Activated CD4-positive, alpha-beta T cell treated with anti-CD3 and anti-CD28 coated beads, Interleukin-2, amount 10 ng/mL, durations not matched to agents 24 days and 14 days (primary cell): ENCODE results near the gene SMPDL3A. TPM values are rescaled to one million over a fixed set of nuclear protein-coding genes. Genes with fewer than 3 reads are reported as not detected.
A peak's percentile ranks its signal among the peaks of the same experiment; 100 is the strongest.

Source experiments
- DNase-seq: peaks from one replicate; pipeline ENCODE4 v3.0.0; 2022
- H3K27ac Mint-ChIP-seq: one replicate; pipeline ENCODE4 v1.8.0; 2022; ENCODE audit warnings: mild to moderate bottlenecking, mixed read lengths
- H3K27me3 Mint-ChIP-seq: one replicate; pipeline ENCODE4 v1.8.0; 2022; ENCODE audit warnings: mixed read lengths
- H3K36me3 Mint-ChIP-seq: one replicate; pipeline ENCODE4 v1.8.0; 2022; ENCODE audit warnings: low read depth, mild to moderate bottlenecking, mixed read lengths
- H3K4me1 Mint-ChIP-seq: one replicate; pipeline ENCODE4 v1.8.0; 2021; ENCODE audit warnings: mixed read lengths
- H3K4me3 Mint-ChIP-seq: one replicate; pipeline ENCODE4 v1.8.0; 2022; ENCODE audit warnings: mild to moderate bottlenecking, moderate library complexity, mixed read lengths
- H3K9me3 Mint-ChIP-seq: one replicate; pipeline ENCODE4 v1.8.0; 2021; ENCODE audit warnings: mixed read lengths
- intact Hi-C: fragments of 100-400 bp; cut with micrococcal nuclease; formaldehyde crosslinking; loops from one replicate; pipeline ENCODE4 v1.15.1; 2023
- total RNA-seq: library from RNA; stranded (reverse); gene quantifications from 2 replicates; pipeline ENCODE4 v1.2.3, GENCODE V29; 2022

The SMPDL3A gene
- total RNA-seq, 1 donor from 2014 or later = 0.42 TPM

DNA sequence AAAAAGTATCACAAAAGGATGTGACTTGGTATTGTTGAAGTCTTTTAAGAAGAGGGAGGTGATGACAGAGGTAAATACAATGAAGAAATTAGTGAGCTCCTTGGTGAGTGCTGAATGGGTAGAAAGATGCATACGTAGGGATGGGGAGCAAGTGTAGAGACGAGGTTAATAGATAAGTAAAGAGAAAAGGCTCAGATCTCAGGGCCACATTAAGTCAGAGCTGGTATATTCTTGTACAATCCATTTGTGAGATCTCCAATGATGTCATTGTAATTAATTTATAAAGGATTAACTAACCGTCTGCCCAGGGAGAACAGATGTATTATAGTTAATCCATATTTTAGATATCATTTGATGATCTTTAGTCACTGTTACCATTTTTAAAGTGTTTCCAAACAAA lies 43.4 kb downstream of the SMPDL3A start:
- Mint-ChIP-seq H3K4me3 (no peak overlapping the region), H3K27me3 (peaks cover 10% of the 10 kb centered on the region), H3K36me3 (no peaks in the 10 kb centered on the region), H3K27ac (no peak overlapping the region), H3K4me1 (no peaks in the 10 kb centered on the region), H3K9me3 (no peaks in the 10 kb centered on the region)
- peak; percentile 11 for DNase-seq
- intact Hi-C loops = no loop called here

DNA sequence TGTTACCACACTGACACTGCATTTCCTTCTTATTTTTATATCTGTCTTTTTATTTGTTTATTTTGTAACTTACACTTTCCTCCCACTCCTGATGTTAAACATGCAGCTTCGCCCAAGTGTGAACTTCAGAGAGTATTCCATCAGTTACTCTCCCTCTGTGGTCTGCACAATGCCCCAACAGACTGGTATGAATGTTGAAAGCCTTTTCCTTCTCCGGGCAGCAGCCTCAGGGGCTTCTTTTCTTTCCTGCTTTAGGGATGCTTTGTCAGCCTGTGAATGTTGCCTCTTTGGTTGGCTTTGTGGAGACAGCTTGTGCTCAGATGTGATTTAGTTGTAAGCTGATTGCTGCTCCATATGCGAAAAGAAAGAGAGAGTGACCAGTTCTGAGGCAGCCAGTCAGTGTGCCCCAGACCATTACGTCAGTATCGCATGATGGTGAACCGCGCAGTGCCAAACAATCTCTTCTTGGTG lies 44.0 kb downstream of the SMPDL3A start:
- Mint-ChIP-seq H3K4me3 (no peak overlapping the region), H3K4me1 (no peaks in the 10 kb centered on the region), H3K27ac (no peak overlapping the region), H3K27me3 (peaks cover 10% of the 10 kb centered on the region), H3K9me3 (no peaks in the 10 kb centered on the region), H3K36me3 (no peaks in the 10 kb centered on the region)
- DNase-seq = no peak
- intact Hi-C loops = no loop called here

DNA sequence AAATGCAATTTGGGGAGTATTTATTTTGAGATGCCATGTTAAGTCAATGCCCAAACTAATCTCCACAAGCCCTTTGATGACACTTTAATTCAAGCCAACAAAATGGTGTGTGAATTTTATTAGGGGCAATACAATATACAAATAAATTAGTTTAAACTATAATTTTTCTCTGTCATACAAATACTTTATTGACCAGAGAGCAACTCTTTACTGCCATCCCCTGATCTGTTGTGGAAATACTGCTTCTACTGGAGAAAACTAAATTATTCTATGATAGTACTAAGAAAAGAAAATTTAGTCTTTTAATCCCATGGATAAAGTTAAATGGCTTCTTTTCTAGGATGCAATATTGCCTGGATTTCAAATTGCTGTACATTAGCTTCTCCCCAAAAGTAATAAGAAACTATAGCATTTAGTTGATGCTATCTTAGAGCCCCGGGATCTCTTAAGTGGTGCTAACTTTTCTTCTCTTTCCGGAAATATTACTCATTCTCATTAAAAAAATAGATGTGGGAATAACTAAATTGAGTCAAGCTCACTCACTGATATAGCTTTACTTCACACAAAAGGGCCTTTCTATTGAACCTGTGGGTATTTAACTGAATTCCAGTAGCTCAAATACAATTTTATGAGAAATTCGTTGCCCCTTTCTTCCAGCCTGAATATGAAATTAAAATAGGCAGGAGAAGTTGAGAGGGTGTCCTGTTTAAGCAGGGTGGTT lies 49.2 kb downstream of the SMPDL3A start:
- H3K4me1 Mint-ChIP-seq = no peaks in the 10 kb centered on the region
- no peaks in the 10 kb centered on the region for H3K36me3 Mint-ChIP-seq
- no peaks in the 10 kb centered on the region for H3K9me3 Mint-ChIP-seq
- H3K27me3 Mint-ChIP-seq = peaks cover 5% of the 10 kb centered on the region
- H3K27ac Mint-ChIP-seq = no peak overlapping the region
- no peak for DNase-seq
- no peak overlapping the region for H3K4me3 Mint-ChIP-seq
- intact Hi-C loops = loop anchor here (2.0 to 5.0 kb wide), 2 partner anchors 49 to 346 kb away; partner anchors contain the start of gene SMPDL3A

DNA sequence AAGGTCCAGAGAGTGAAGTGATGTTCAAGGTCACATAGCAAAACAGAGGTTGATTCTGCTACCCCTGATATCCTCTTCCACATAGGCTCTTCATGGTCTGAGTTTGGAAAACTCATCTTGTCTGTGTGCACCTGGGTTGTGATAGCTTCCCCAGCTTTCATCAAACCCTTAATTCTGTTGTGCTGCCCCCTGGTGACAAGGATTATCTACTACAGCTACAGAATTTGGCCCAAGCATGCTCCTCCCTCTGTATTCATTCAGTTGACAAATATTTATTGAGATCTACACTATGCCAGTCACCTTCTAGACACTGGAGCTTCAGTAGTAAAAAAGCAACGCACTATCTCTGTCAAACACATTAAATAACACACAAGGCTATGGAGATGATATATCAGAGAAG lies 50.4 kb downstream of the SMPDL3A start:
- Mint-ChIP-seq H3K4me1 (no peaks in the 10 kb centered on the region), H3K36me3 (no peaks in the 10 kb centered on the region), H3K27me3 (peaks cover 5% of the 10 kb centered on the region)

DNA sequence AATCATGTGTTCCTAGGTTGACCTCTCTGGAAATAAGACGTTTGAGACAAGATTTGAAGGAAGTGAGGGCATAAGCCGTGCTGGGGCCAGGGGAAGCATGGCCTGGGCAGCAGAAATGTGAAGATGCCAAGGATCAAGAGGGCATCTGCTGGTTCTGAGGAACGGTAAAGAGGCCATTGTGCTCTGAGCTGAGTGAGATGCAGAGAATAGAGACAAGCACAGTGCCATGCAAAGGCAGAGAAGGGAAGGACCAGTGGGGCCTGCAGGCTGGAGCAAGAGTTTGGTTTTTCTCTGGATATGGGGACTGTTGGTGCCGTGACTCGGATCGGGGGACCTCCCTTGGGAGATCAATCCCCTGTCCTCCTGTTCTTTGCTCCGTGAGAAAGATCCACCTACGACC lies 50.8 kb downstream of the SMPDL3A start:
- no peak overlapping the region for H3K27ac Mint-ChIP-seq
- no peak for DNase-seq
- no peaks in the 10 kb centered on the region for H3K9me3 Mint-ChIP-seq
- peaks cover 4% of the 10 kb centered on the region for H3K27me3 Mint-ChIP-seq
- H3K36me3 Mint-ChIP-seq = no peaks in the 10 kb centered on the region
- H3K4me3 Mint-ChIP-seq = no peak overlapping the region
- H3K4me1 Mint-ChIP-seq = no peaks in the 10 kb centered on the region
- intact Hi-C loops = loop anchor here (1.0 to 5.0 kb wide), 4 partner anchors 51 to 348 kb away; partner anchors contain the start of gene SMPDL3A

More for the DNA sequence above, 50.4 kb downstream of the SMPDL3A start:
- Mint-ChIP-seq H3K27ac (no peak overlapping the region), H3K4me3 (no peak overlapping the region), H3K9me3 (no peaks in the 10 kb centered on the region)
- intact Hi-C loops = loop anchor here (1.0 to 5.0 kb wide), 4 partner anchors 51 to 347 kb away; partner anchors contain the start of gene SMPDL3A
- peak; percentile 87 for DNase-seq

DNA sequence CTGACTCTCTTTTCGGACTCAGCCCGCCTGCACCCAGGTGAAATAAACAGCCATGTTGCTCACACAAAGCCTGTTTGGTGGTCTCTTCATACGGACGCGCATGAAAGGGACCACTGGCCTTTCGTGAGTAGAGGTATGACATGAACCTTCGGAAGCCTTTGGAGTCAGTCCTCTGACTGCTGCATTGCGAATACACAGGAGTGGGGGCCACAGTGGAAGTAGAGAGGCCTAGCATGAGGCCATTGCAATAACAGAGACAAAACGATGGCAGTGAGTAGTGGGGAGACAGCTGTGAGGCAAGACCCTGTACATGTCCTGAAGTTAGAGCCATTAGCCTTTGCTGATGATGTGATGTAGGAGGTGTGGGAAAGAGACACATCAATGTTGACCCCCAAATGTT lies 56.4 kb downstream of the SMPDL3A start:
- Mint-ChIP-seq H3K27me3 (no peaks in the 10 kb centered on the region), H3K4me1 (no peaks in the 10 kb centered on the region), H3K4me3 (no peak overlapping the region), H3K9me3 (no peaks in the 10 kb centered on the region), H3K36me3 (no peaks in the 10 kb centered on the region), H3K27ac (no peak overlapping the region)
- intact Hi-C loops = no loop called here
- no peak for DNase-seq

DNA sequence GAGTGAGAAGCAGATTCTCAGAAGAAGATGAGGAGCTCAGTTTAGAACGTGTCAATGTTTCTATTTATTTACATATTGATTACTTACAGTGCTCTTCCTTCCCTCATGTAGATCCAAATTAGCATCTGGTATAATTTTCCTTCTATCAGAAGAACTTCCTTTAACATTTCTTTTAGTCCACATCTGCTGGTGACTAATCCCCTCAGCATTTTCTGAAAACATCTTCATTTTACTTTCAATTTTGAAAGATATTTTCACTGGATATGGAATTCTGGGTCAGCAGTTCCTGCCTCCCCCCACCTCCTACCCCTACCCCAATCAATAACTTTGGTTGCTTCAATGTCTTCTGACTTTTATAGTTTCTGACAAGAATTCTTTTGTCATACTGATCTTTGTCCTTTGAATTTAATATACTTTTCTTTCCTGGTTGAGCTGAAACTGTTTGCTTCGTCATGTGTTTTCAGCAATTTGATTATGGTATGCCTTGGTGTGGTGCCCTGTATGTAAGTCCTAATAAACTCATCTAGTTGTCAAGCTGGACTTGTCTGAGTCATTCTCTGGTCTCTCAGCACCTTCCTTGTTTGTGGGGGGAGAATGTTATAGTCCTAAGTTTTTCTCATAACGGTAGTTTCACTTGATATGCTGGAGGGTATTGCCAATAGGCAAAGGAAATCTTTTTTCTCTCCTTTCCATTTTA lies 57.0 kb downstream of the SMPDL3A start:
- no peaks in the 10 kb centered on the region for H3K36me3 Mint-ChIP-seq
- H3K27me3 Mint-ChIP-seq = no peaks in the 10 kb centered on the region
- DNase-seq = no peak
- no peaks in the 10 kb centered on the region for H3K4me1 Mint-ChIP-seq
- H3K4me3 Mint-ChIP-seq = no peak overlapping the region
- no peaks in the 10 kb centered on the region for H3K9me3 Mint-ChIP-seq
- intact Hi-C loops = no loop called here
- H3K27ac Mint-ChIP-seq = no peak overlapping the region

DNA sequence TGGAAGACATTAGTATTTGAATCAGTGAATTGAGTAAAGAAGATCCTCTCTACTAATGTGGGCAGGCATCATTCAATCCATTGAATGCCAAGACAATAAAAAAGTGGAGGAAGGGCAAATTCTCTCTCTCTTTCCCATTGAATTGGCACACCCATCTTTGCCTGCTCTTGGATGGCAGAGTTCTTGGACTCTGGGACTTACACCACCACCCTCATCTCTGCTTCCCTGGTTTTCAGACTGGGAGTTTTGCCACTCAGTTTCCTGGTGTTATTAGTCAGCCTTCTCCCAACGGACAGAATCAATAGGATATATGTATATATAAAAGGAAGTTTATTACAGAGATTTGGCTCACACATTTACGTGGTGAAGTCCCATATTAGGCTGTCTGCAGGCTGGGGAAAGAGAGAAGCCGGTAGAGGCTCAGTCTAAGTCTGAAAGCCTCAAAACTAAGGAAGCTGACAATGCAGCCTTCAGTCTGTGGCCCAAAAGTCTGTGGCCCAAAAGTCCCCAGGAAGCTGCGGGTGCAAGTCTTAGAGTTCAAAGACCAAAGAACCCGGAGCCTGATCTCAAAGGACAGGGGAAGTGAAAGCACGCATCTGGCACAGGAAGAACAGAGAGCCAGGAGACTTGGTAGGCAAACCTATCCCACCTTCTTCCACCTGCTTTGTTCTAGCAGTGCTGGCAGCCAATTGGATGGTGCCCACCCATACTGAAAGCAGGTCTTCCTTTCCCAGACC lies 64.4 kb downstream of the SMPDL3A start:
- no peak for DNase-seq
- no peaks in the 10 kb centered on the region for H3K36me3 Mint-ChIP-seq
- H3K27ac Mint-ChIP-seq = no peak overlapping the region
- no peak overlapping the region for H3K4me3 Mint-ChIP-seq
- H3K9me3 Mint-ChIP-seq = no peaks in the 10 kb centered on the region
- no peaks in the 10 kb centered on the region for H3K4me1 Mint-ChIP-seq
- H3K27me3 Mint-ChIP-seq = no peaks in the 10 kb centered on the region
- intact Hi-C loops = no loop called here

Other genes starting within 250 kb of the SMPDL3A start
- gene PKIB, start 178.9 kb upstream of the SMPDL3A start, total RNA-seq = not detected in 2 replicates
- not detected in 2 replicates for gene FABP7, start 9.5 kb upstream of the SMPDL3A start, total RNA-seq
- not detected in 2 replicates for gene CLVS2, start 207.0 kb downstream of the SMPDL3A start, total RNA-seq